ENCODE data around the gene RAB4B.
"Not testable (repeated sequence)": the region's sequence is repeated elsewhere in the genome, so short reads cannot be mapped to it uniquely, and the experiment has no call there.

RAB4B gene

GRCh38 chr19:40763526-40763925, 14.5 kb upstream of the RAB4B start:
- Mint-ChIP-seq H3K4me3 (no peak overlapping the region), H3K27me3 (no peaks in the 10 kb centered on the region)
- no peak for ATAC-seq

DNA sequence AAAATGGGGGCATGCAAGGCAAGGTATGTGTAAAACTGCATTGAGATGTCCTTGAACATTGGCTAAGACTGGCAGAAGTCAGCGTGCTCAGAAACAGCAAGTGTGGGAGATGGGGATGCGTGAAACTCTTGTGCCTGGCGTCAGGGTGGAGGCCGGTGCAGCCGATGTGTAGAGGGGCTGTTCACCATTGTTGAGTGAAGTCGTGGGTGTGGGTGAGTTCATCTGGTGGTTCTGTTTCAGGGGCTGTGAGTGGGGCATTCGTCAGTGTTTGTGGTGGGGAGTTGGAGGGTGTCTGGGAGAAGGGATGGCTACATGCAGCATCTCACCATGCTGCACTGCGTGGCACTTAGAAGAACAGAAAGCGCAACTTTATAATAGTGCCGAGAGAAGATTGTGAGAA, 14.1 kb upstream of the RAB4B start:
- Mint-ChIP-seq H3K36me3 (peaks cover 75% of the 10 kb centered on the region), H3K27me3 (no peaks in the 10 kb centered on the region), H3K27ac (no peak overlapping the region), H3K9me3 (no peaks in the 10 kb centered on the region), H3K4me1 (peaks cover 23% of the 10 kb centered on the region), H3K4me3 (no peak overlapping the region)
- no peak for ATAC-seq

More at GRCh38 chr19:40763526-40763925, 14.5 kb upstream of the RAB4B start:
- Mint-ChIP-seq H3K4me1 (peaks cover 23% of the 10 kb centered on the region), H3K9me3 (no peaks in the 10 kb centered on the region), H3K36me3 (peaks cover 73% of the 10 kb centered on the region), H3K27ac (no peak overlapping the region)

DNA sequence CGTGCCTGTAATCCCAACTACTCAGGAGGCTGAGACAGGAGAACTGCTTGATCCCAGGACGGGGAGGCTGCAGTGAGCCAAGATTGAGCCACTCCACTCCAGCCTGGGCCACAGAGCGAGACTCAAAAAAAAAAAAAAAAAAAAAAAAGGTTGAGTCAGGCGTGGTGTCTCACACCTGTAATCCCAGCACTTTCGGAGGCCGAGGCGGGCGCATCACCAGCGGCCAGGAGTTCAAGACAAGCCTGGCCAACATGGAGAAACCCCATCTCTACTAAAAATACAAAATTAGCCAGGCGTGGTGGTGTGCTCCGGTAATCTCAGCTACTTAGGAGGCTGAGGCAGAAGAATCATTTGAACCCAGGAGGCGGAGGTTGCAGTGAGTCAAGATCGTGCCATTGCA, 11.7 kb upstream of the RAB4B start:
- not testable (repeated sequence) for ATAC-seq, H3K27ac Mint-ChIP-seq, H3K4me3 Mint-ChIP-seq, H3K27me3 Mint-ChIP-seq, H3K9me3 Mint-ChIP-seq
- Mint-ChIP-seq H3K36me3 (peaks cover 74% of the 10 kb centered on the region), H3K4me1 (peaks cover 22% of the 10 kb centered on the region)

- H3K4me3 Mint-ChIP-seq = no peak overlapping the region
- H3K36me3 Mint-ChIP-seq = peaks cover 59% of the 10 kb centered on the region
- no peaks in the 10 kb centered on the region for H3K27me3 Mint-ChIP-seq
- peaks cover 10% of the 10 kb centered on the region for H3K9me3 Mint-ChIP-seq
- ATAC-seq = no peak
- peaks cover 13% of the 10 kb centered on the region for H3K4me1 Mint-ChIP-seq
- peak overlapping the region; percentile 32 for H3K27ac Mint-ChIP-seq
These were observed 9.2 kb upstream of the RAB4B start for GRCh38 chr19:40768869-40769268.

- peaks cover 23% of the 10 kb centered on the region for H3K4me1 Mint-ChIP-seq
- ATAC-seq, H3K4me3 Mint-ChIP-seq, H3K27ac Mint-ChIP-seq, H3K27me3 Mint-ChIP-seq: not testable (repeated sequence)
- H3K9me3 Mint-ChIP-seq = peaks cover 10% of the 10 kb centered on the region
- peaks cover 38% of the 10 kb centered on the region for H3K36me3 Mint-ChIP-seq
These were observed 6.8 kb upstream of the RAB4B start for GRCh38 chr19:40771101-40771862.

DNA sequence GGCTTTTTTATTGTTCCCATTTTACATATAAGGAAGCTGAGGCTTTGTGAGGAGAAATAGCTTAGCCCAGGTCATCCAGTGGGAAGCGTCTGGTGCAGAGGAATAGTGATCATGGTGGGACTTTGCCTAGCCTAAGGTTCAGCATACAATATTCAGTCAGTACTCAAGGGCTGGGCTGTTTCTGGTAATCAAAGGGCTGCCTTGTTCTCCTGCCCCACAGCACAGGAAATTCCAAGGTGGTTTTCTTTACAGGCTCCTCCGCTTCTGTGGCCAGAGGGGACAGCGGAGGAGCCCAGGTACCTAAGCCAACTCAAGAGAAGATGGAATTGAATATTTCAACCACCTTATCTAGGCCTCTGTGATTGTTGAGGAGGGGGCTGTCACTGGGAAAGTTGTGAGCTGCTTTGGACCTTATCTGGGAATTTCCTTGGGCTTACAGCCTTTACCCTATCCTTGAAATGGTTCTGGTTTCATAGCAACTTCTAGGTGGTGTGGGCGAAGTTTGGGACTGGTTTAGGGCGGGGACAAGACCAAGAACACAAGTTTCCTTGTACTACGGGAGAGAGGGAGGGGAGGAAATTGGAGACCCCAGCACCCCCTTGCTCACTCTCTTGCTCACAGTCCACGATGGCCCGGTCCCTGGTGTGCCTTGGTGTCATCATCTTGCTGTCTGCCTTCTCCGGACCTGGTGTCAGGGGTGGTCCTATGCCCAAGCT, 3.0 kb upstream of the RAB4B start, which contains the start of gene MIA:
MIA (plus strand) TSS at position 606 of the 716 bp plus-strand sequence; CDS start at position 628, 22 bp downstream.
- Mint-ChIP-seq H3K9me3 (peaks cover 10% of the 10 kb centered on the region), H3K36me3 (peaks cover 23% of the 10 kb centered on the region), H3K27me3 (no peaks in the 10 kb centered on the region), H3K4me1 (peaks cover 42% of the 10 kb centered on the region), H3K27ac (peak within 1 kb of the TSS; percentile 30), H3K4me3 (no peak within 1 kb of the TSS)
- ATAC-seq = no peak

DNA sequence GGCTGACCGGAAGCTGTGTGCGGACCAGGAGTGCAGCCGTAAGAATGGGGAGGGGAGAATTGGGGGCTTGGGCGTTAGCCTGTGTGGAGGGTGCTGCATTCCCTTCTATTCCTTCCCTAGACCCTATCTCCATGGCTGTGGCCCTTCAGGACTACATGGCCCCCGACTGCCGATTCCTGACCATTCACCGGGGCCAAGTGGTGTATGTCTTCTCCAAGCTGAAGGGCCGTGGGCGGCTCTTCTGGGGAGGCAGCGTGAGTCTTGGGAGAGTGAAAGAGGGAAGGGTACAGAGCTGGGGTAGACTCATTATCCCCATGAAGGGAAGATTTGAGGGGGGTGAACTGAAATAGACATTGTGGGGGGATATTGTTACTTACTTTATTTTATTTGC, 2.4 kb upstream of the RAB4B start:
- H3K27ac Mint-ChIP-seq = peak overlapping the region; percentile 30
- H3K27me3 Mint-ChIP-seq = no peaks in the 10 kb centered on the region
- H3K4me3 Mint-ChIP-seq = no peak overlapping the region
- no peak for ATAC-seq
- peaks cover 25% of the 10 kb centered on the region for H3K36me3 Mint-ChIP-seq
- peaks cover 8% of the 10 kb centered on the region for H3K9me3 Mint-ChIP-seq
- peaks cover 44% of the 10 kb centered on the region for H3K4me1 Mint-ChIP-seq

GRCh38 chr19:40776364-40776763, 1.7 kb upstream of the RAB4B start:
- peaks cover 51% of the 10 kb centered on the region for H3K4me1 Mint-ChIP-seq
- ATAC-seq = no peak

DNA sequence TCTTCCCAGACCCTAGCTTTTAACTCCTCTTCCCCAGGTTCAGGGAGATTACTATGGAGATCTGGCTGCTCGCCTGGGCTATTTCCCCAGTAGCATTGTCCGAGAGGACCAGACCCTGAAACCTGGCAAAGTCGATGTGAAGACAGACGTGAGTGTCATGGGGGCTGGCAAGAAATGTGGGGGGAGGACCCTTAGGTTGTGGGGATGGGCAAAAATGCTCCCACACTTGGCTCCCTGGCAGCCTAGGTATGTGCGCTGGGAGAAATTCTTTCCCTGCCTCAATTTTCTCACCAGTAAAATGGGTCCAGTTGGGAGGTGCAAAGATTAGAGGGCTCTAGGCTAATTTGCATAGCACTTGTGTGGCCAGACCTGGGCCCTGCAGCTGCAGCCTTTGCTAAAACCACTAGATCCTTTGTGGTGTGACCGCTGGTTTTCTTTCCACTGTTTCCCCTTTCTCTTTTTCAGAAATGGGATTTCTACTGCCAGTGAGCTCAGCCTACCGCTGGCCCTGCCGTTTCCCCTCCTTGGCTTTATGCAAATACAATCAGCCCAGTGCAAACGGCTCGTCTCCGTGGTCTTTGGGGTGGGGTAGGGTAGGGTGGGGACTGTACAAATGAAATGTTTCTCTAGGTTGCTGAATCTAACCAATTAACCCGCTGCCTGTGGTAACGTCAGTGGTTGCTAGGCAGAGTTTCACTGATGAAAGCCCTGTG, 959 bp upstream of the RAB4B start:
- H3K36me3 Mint-ChIP-seq = peaks cover 25% of the 10 kb centered on the region

More at GRCh38 chr19:40776364-40776763, 1.7 kb upstream of the RAB4B start:
- H3K27me3 Mint-ChIP-seq = no peaks in the 10 kb centered on the region
- no peak overlapping the region for H3K4me3 Mint-ChIP-seq
- peak overlapping the region; percentile 92 for H3K27ac Mint-ChIP-seq
- peaks cover 3% of the 10 kb centered on the region for H3K9me3 Mint-ChIP-seq
- peaks cover 25% of the 10 kb centered on the region for H3K36me3 Mint-ChIP-seq

DNA sequence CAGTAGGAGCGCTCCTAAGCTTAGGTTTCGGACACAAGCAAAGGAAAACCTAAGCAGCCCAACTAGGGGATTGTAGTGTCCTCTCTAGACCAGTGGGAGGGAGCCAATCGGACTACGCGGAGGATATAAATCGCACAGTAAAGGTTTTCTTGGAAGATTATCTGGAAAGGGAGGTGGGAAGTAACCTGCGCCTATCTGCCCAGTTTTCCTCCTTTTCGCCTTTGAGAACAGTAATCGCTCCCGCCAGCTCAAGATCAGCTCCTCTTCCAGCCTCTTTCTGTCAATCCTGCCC, 456 bp upstream of the RAB4B start:
- H3K27me3 Mint-ChIP-seq = no peaks in the 10 kb centered on the region
- H3K9me3 Mint-ChIP-seq = no peaks in the 10 kb centered on the region
- H3K4me3 Mint-ChIP-seq = peak overlapping the region; percentile 86
- peak overlapping the region; percentile 92 for H3K27ac Mint-ChIP-seq
- peaks cover 27% of the 10 kb centered on the region for H3K36me3 Mint-ChIP-seq
- no peak for ATAC-seq
- H3K4me1 Mint-ChIP-seq = peaks cover 60% of the 10 kb centered on the region

More for the DNA sequence above, 959 bp upstream of the RAB4B start:
- Mint-ChIP-seq H3K4me1 (peaks cover 56% of the 10 kb centered on the region), H3K27me3 (no peaks in the 10 kb centered on the region), H3K9me3 (peaks cover under 1% of the 10 kb centered on the region), H3K27ac (peak overlapping the region; percentile 92), H3K4me3 (peak overlapping the region; percentile 86)
- ATAC-seq = peak; percentile 85

GRCh38 chr19:40778706-40779284, 748 bp downstream of the RAB4B start:
- peak overlapping the region; percentile 92 for H3K27ac Mint-ChIP-seq
- peak overlapping the region; percentile 86 for H3K4me3 Mint-ChIP-seq
- H3K9me3 Mint-ChIP-seq = no peaks in the 10 kb centered on the region
- H3K27me3 Mint-ChIP-seq = no peaks in the 10 kb centered on the region
- peaks cover 35% of the 10 kb centered on the region for H3K36me3 Mint-ChIP-seq
- ATAC-seq = no peak
- H3K4me1 Mint-ChIP-seq = peaks cover 67% of the 10 kb centered on the region

- peak overlapping the region; percentile 92 for H3K27ac Mint-ChIP-seq
- no peaks in the 10 kb centered on the region for H3K9me3 Mint-ChIP-seq
- no peaks in the 10 kb centered on the region for H3K27me3 Mint-ChIP-seq
- peaks cover 56% of the 10 kb centered on the region for H3K4me1 Mint-ChIP-seq
- H3K4me3 Mint-ChIP-seq = no peak overlapping the region
- no peak for ATAC-seq
- peaks cover 37% of the 10 kb centered on the region for H3K36me3 Mint-ChIP-seq
These were observed 2.5 kb downstream of the RAB4B start for GRCh38 chr19:40780582-40780981.

GRCh38 chr19:40781140-40781539, 3.1 kb downstream of the RAB4B start:
- Mint-ChIP-seq H3K36me3 (peaks cover 43% of the 10 kb centered on the region), H3K9me3 (no peaks in the 10 kb centered on the region), H3K4me3 (no peak overlapping the region), H3K27ac (peak overlapping the region; percentile 92), H3K27me3 (no peaks in the 10 kb centered on the region), H3K4me1 (peaks cover 50% of the 10 kb centered on the region)
- ATAC-seq = no peak

DNA sequence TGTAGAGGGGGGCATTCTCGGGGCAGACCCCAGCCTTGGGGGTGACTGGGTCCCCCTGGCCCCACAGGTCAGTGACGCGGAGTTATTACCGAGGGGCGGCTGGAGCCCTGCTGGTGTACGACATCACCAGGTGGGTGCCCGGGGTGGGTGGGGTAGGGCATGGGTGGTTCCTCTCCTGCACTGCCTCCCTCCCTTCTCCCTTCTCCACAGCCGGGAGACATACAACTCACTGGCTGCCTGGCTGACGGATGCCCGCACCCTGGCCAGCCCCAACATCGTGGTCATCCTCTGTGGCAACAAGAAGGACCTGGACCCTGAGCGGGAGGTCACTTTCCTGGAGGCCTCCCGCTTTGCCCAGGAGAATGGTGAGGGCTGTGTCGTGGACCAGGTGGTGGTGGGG, 5.7 kb downstream of the RAB4B start:
- Mint-ChIP-seq H3K27me3 (no peaks in the 10 kb centered on the region), H3K4me1 (peaks cover 50% of the 10 kb centered on the region), H3K27ac (peak overlapping the region; percentile 38), H3K9me3 (no peaks in the 10 kb centered on the region), H3K36me3 (peaks cover 68% of the 10 kb centered on the region), H3K4me3 (no peak overlapping the region)
- ATAC-seq = no peak

- not testable (repeated sequence) for H3K4me3 Mint-ChIP-seq, H3K27ac Mint-ChIP-seq, ATAC-seq, H3K27me3 Mint-ChIP-seq, H3K9me3 Mint-ChIP-seq
- Mint-ChIP-seq H3K36me3 (peaks cover 68% of the 10 kb centered on the region), H3K4me1 (peaks cover 46% of the 10 kb centered on the region)
These were observed 6.1 kb downstream of the RAB4B start for GRCh38 chr19:40784146-40784545.

All from stimulated activated memory B cell treated with anti-CD40 and anti-IgM and Interleukin-4, amounts not matched to agents 10 μg/mL and 1 μg/mL and 100 μg/mL, for 72 hours (primary cell).